Thoracic aorta (tissue), 2 donors: ENCODE measurements around the gene GOLGA8T. TPM values are rescaled to one million over a fixed set of nuclear protein-coding genes. Genes with fewer than 3 reads are reported as not detected.

Experiments used
- total RNA-seq, 2 donors: library from RNA; depleted of rRNA; stranded (reverse); fragments of >200 nt; gene quantifications; one replicate each; pipeline versions ENCODE4 v1.1.0 to v1.2.3, GENCODE V29; 2016

GOLGA8T gene
- total RNA-seq, 2 donors from 2014 or later: 11.5 TPM; not detected in 1

Other genes starting within 250 kb of the GOLGA8T start
- gene GOLGA8J, start 52.1 kb upstream of the GOLGA8T start, total RNA-seq: 1 to 10 TPM in 1 of 2 donors, under 1 TPM in 1; 0.81 to 1.2 TPM